ENCODE results near the gene TYK2. TPM values are rescaled to one million over a fixed set of nuclear protein-coding genes. Genes with fewer than 3 reads are reported as not detected.

Gene TYK2
- total and polyA plus RNA-seq, 2 experiments from 2014 or later = 126 to 142 TPM

DNA sequence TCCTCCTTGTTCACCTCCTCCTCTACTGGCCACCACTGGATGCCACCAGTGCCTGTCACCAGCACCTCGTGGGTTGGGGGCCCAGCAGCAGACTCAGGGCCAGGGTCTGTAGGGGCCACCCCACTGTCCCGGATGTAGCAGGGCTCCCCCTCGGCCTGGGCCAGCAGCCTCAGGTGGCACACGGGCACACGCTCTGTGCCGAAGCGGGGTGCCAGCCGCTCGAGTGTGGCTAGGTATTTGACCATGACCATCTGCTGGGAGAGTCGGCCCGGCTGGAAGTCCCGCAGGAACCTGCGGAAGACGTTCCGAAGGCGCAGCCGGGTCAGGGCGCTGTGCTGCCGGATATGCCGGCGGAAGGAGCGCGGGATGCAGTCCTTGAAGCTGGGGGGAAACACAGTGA is 14.9 kb downstream of the TYK2 start:
- Histone ChIP-seq H3K36me3 (peaks cover 5% of the 10 kb centered on the region), H3K9me3 (ENCODE audit: low read depth) (no peaks in the 10 kb centered on the region), H3K27ac (no peak overlapping the region), H3K4me1 (ENCODE audit: low read depth) (no peaks in the 10 kb centered on the region), H3K4me3 (no peak overlapping the region), H3K27me3 (no peaks in the 10 kb centered on the region)
- TF ChIP-seq, protein P1, sequence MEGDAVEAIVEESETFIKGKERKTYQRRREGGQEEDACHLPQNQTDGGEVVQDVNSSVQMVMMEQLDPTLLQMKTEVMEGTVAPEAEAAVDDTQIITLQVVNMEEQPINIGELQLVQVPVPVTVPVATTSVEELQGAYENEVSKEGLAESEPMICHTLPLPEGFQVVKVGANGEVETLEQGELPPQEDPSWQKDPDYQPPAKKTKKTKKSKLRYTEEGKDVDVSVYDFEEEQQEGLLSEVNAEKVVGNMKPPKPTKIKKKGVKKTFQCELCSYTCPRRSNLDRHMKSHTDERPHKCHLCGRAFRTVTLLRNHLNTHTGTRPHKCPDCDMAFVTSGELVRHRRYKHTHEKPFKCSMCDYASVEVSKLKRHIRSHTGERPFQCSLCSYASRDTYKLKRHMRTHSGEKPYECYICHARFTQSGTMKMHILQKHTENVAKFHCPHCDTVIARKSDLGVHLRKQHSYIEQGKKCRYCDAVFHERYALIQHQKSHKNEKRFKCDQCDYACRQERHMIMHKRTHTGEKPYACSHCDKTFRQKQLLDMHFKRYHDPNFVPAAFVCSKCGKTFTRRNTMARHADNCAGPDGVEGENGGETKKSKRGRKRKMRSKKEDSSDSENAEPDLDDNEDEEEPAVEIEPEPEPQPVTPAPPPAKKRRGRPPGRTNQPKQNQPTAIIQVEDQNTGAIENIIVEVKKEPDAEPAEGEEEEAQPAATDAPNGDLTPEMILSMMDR (IDR thresholded peaks at IDR 0.05; ENCODE audit: low read depth, low read length) = no peak
- DNase-seq (ENCODE audit: low read depth in 1 of 2, low spot score in 1 of 2) = no peak

DNA sequence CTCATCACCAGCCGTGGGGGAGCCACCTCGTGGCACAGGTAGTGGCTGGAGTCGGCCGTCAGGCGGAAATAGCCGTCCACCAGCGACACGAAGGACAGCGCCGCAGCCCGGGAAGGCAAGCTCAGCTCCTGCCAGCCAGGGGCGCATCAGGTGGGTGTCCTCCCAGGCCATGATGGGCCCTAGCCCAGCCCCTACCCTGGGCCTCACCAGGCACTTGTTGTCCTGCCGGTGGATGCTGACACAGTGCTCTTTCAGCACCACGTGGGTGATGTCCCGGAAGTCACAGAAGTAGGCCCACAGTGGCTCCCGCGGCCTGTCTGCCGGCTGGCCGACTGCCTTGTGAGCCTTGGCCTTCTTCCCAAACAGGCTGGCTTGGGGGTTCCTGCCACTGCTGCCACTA is 15.7 kb downstream of the TYK2 start:
- no peaks in the 10 kb centered on the region for H3K4me1 ChIP-seq (ENCODE audit: low read depth)
- TF ChIP-seq, protein P1 (IDR thresholded peaks at IDR 0.05; ENCODE audit: low read depth, low read length) = no peak
- DNase-seq (ENCODE audit: low read depth in 1 of 2, low spot score in 1 of 2) = no peak

DNA sequence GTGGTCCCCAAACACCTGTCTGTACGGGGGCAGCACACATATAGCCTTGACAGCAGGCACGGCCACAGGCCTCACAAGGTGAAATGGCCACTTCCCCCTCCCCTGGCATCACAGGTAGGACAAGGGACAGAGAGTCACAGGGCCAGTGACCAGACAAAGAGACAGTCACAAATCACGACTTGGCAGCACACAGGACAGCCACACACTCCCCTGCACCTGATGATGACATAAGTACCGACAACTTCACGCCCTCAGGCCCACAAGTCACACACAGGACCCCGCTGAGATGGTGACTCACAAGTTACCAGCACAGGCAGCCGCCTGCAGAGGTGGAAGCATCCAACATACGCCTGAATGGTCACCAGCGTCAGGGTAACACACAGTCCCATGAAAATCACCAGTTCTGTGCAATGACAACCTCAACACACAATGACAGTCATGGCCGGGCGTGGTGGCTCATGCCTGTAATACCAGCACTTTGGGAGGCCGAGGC is 16.5 kb downstream of the TYK2 start:
- Histone ChIP-seq H3K27ac (no peak overlapping the region), H3K4me1 (ENCODE audit: low read depth) (no peaks in the 10 kb centered on the region), H3K4me3 (no peak overlapping the region), H3K9me3 (ENCODE audit: low read depth) (no peaks in the 10 kb centered on the region), H3K36me3 (peaks cover 5% of the 10 kb centered on the region), H3K27me3 (no peaks in the 10 kb centered on the region)
- TF ChIP-seq, protein P1 (IDR thresholded peaks at IDR 0.05; ENCODE audit: low read depth, low read length) = no peak
- DNase-seq (ENCODE audit: low read depth in 1 of 2, low spot score in 1 of 2) = no peak

More for the DNA sequence above, 15.7 kb downstream of the TYK2 start:
- Histone ChIP-seq H3K27me3 (no peaks in the 10 kb centered on the region), H3K36me3 (peaks cover 5% of the 10 kb centered on the region), H3K4me3 (no peak overlapping the region), H3K9me3 (ENCODE audit: low read depth) (no peaks in the 10 kb centered on the region), H3K27ac (no peak overlapping the region)

DNA sequence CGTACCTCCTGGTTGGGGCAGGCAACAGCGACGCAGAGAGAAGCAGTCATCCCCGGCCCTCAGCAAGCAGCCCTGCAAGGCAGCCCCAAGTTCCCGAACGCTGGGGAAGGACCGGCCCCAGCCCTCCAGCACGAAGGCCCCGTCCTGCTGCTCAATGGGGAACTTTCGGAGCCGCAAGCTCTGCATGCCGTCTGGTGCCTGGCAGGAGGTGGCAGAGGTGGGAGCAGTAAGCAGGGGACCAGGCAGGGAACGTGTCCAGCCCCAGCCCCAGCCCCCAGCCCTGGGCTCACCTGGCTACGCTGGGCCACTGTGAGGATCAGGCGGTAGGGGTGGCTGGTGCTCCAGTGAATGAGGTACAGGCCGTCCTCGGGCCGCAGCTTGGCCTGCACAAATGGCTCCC is 18.1 kb downstream of the TYK2 start:
- no peak overlapping the region for H3K4me3 ChIP-seq
- DNase-seq (ENCODE audit: low read depth in 1 of 2, low spot score in 1 of 2) = no peak
- H3K9me3 ChIP-seq (ENCODE audit: low read depth) = no peaks in the 10 kb centered on the region
- TF ChIP-seq, protein P1 (IDR thresholded peaks at IDR 0.05; ENCODE audit: low read depth, low read length) = no peak
- peaks cover 5% of the 10 kb centered on the region for H3K36me3 ChIP-seq
- no peaks in the 10 kb centered on the region for H3K27me3 ChIP-seq
- no peaks in the 10 kb centered on the region for H3K4me1 ChIP-seq (ENCODE audit: low read depth)
- no peak overlapping the region for H3K27ac ChIP-seq

DNA sequence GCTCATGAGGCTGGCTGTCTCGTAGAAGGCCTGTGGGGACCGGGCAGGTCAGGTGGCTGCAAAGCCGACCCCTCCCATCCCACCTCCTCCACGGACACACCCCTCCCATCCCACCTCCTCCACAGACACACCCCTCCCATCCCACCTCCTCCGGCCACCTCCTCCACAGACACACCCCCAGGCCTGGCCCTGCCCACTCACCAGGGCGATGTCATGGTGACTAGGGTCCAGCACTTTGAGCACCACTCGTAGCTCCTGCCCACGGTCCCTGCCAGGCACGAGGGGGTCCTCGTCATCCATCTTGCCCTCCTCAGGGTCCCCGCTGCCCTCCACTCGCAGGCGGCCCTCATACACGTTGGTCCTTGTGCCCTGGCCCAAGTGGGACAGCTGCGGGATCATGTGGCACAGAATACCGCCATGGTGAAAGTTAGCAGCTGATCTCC is 18.8 kb downstream of the TYK2 start:
- Histone ChIP-seq H3K27me3 (no peaks in the 10 kb centered on the region), H3K36me3 (peaks cover 5% of the 10 kb centered on the region), H3K9me3 (ENCODE audit: low read depth) (no peaks in the 10 kb centered on the region), H3K4me1 (ENCODE audit: low read depth) (no peaks in the 10 kb centered on the region), H3K27ac (no peak overlapping the region), H3K4me3 (no peak overlapping the region)
- DNase-seq (ENCODE audit: low read depth in 1 of 2, low spot score in 1 of 2) = no peak
- TF ChIP-seq, protein P1 (IDR thresholded peaks at IDR 0.05; ENCODE audit: low read depth, low read length) = no peak
